ENCODE measurements around the gene TBC1D17.

DNA sequence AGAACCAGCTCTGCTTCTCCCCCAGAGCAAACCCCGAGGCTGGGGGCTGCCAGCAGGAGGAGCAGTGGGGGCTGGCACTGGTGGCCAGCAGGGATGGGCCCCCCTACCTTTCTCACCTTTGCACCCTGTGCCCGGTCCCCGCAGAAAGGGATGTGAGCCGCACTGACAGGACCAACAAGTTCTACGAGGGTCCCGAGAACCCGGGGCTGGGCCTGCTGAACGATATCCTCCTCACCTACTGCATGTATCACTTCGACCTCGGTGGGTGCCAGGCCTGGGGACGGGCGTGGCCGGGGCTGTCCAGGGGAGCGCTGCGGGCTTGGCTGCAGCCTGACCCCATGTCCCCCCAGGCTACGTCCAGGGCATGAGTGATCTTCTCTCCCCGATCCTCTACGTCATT, 6.6 kb downstream of the TBC1D17 start:
- TF ChIP-seq EZH2 (IDR thresholded peaks at IDR 0.05; ENCODE audit: low read length, unreplicated experiment) = no peak
- no peak for TF ChIP-seq CTCF (conservative IDR thresholded peaks at IDR 0.05; ENCODE audit: low read depth, low read length)

Data from PC-3 (cell line).